HepG2 (cell line): Measurements from ENCODE around the gene ARHGAP29. TPM values are rescaled to one million over a fixed set of nuclear protein-coding genes. Genes with fewer than 3 reads are reported as not detected.

ENCODE experiments used
- AGO2 ChIP-seq: fragments of 200-400 bp; formaldehyde crosslinking; optimal IDR thresholded peaks from 2 replicates; pipeline ENCODE3; 2017; ENCODE audit warnings: mild to moderate bottlenecking, low read depth, low read length, moderate library complexity
- CHD2 ChIP-seq: IDR thresholded peaks from 2 replicates; pipeline ENCODE4 v1.6.1; 2011; ENCODE audit warnings: low read depth, low read length, improper control_type of control experiment
- EED ChIP-seq: sonication (generic); formaldehyde crosslinking; IDR thresholded peaks from 2 replicates; pipeline ENCODE4 v1.5.0; 2020; ENCODE audit warnings: mild to moderate bottlenecking, missing genetic modification reagents
- KLF16 ChIP-seq, 2 experiments: sonication (generic) in 1 of 2; formaldehyde crosslinking in 1 of 2; IDR thresholded peaks; 2 replicates each; pipeline versions ENCODE4 v1.6.1 to v1.8.0; 2016 to 2023; ENCODE audit warnings: missing genetic modification reagents in 2 of 2, missing compliant biosample characterization in 1 of 2
- MED8 ChIP-seq: sonication (generic); formaldehyde crosslinking; IDR thresholded peaks from 2 replicates; pipeline ENCODE4 v1.8.1; 2023; ENCODE audit warnings: mild to moderate bottlenecking, missing genetic modification reagents; ENCODE audit not compliant: insufficient replicate concordance
- MYC ChIP-seq: sonication (generic); formaldehyde crosslinking; IDR thresholded peaks from 2 replicates; pipeline ENCODE4 v1.9.0; 2021; ENCODE audit warnings: missing genetic modification reagents, borderline replicate concordance
- PHF20 ChIP-seq: sonication (generic); formaldehyde crosslinking; IDR thresholded peaks from 2 replicates; pipeline ENCODE4 v1.5.0; 2020; ENCODE audit warnings: mild to moderate bottlenecking, missing genetic modification reagents
- SMAD1 ChIP-seq: sonication (generic); formaldehyde crosslinking; IDR thresholded peaks from 2 replicates; pipeline ENCODE4 v1.4.0; 2020; ENCODE audit warnings: missing genetic modification reagents, low read depth, mild to moderate bottlenecking, borderline replicate concordance
- TBX3 ChIP-seq: fragments of 450-650 bp; IDR thresholded peaks from 2 replicates; pipeline ENCODE4 v1.6.1; 2017; ENCODE audit warnings: antibody characterized with exemption, mild to moderate bottlenecking, inconsistent platforms, borderline replicate concordance
- YY1 ChIP-seq: IDR thresholded peaks from 2 replicates; pipeline ENCODE4 v1.6.1; 2011; ENCODE audit warnings: low read length, low read depth, moderate library complexity, mild to moderate bottlenecking; ENCODE audit not compliant: insufficient read depth, insufficient replicate concordance
- ZBTB1 ChIP-seq: sonication (generic); formaldehyde crosslinking; IDR thresholded peaks from 2 replicates; pipeline ENCODE4 v1.4.0; 2020; ENCODE audit warnings: missing genetic modification reagents, borderline replicate concordance
- ZNF224 ChIP-seq: sonication (generic); formaldehyde crosslinking; IDR thresholded peaks from 2 replicates; pipeline ENCODE4 v1.5.0; 2020; ENCODE audit warnings: mild to moderate bottlenecking, missing genetic modification reagents
- ZNF3 ChIP-seq: IDR thresholded peaks from 2 replicates; pipeline ENCODE4 v1.7.0; 2017; ENCODE audit warnings: inconsistent platforms
- ZNF563 ChIP-seq: sonication (generic); formaldehyde crosslinking; IDR thresholded peaks from 2 replicates; pipeline ENCODE4 v1.8.0; 2022; ENCODE audit warnings: mild to moderate bottlenecking, moderate library complexity, missing genetic modification reagents
- ZNF577 ChIP-seq: sonication (generic); formaldehyde crosslinking; IDR thresholded peaks from 2 replicates; pipeline ENCODE4 v1.4.0; 2020; ENCODE audit warnings: mild to moderate bottlenecking, low read depth, missing genetic modification reagents, borderline replicate concordance
- ZNF704 ChIP-seq: sonication (generic); formaldehyde crosslinking; IDR thresholded peaks from 2 replicates; pipeline ENCODE4 v1.8.1; 2023; ENCODE audit warnings: mild to moderate bottlenecking, inconsistent platforms, moderate library complexity, missing genetic modification reagents, borderline replicate concordance
- polyA plus RNA-seq, 8 experiments: library from polyadenylated mRNA; depleted of rRNA in 3 of 8; stranded (reverse) in 7 of 8; unstranded in 1 of 8; fragments of >200 nt; fragmentation: Illumina TruSeq in 4 of 8; extraction: Trizol in 4 of 8; gene quantifications; 2 replicates each; pipeline versions ENCODE4 v1.2.1 to v1.2.3, GENCODE V29; 2011 to 2016; ENCODE audit warnings: low read depth in 4 of 8, missing spikeins in 1 of 8, mixed read lengths in 1 of 8; ENCODE audit not compliant: insufficient read depth in 1 of 8
- total RNA-seq, 5 experiments: library from RNA; depleted of rRNA; stranded (reverse); fragments of >200 nt; fragmentation: Illumina TruSeq; extraction: Trizol; gene quantifications; 2 replicates each; pipeline ENCODE4 v1.2.3, GENCODE V29; 2016; ENCODE audit warnings: low read depth in 1 of 5
- TF ChIP-seq, protein P1 (sequence below): sonication (generic); formaldehyde crosslinking; IDR thresholded peaks from one replicate; pipeline ENCODE4 v1.5.1; 2020; ENCODE audit warnings: mild to moderate bottlenecking, missing genetic modification reagents; ENCODE audit errors: not compliant biosample characterization
- TF ChIP-seq, protein P2 (sequence below): sonication (generic); formaldehyde crosslinking; IDR thresholded peaks from 2 replicates; pipeline ENCODE4 v1.5.0; 2020; ENCODE audit warnings: missing genetic modification reagents

ARHGAP29 gene
- total and polyA plus RNA-seq, 2 of the 13 experiments (the other 11 are each of a cell fraction or from before 2014, with no cell fraction given), result 12.8 to 18.3 TPM

DNA sequence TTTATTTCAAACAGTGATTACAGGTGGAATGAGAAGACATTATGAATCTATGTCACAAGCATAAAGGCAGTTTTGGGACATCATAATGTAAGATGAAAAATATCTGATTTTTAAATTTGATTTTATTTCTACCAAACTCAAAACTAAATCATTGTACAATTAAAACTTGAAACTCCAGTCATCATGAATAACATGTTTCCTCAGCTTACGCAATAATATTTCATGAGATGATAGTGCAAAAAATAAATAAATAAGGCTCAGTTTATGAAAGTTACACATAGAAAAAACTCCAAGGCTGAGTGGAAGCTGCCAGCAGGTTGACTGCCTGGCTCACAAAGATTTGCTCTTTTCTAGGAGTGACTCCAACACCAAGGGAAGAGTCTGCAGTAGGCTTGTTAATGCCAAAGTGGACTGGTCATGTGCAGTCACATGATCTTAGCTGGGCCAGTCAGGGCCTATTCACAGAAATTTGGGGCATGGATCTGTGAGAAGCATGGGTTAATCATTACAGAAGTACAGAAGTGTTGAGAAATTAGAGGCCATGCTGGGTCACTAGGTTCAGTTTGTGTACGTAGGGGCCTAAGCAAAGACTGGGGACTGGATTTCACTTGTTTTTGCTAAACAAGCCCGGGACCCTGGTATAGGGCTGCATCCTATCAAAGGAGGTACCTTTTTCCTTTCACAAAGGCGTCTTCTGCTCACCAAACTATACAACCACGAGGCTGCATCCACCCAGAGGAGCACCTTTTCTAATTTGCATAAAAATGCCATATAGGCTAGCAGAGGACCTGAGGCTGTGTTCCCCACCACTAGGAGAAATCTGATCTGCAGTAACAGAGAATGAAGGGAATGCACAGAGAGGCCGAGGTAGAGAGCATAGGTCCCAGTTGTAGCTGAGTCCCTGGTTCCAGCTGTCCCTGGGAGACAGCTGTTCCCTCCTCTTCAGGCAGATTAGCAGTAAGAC, 111.6 kb downstream of the ARHGAP29 start (continued):
- peak; percentile 58; the same call in 1 of the 2 replicates for TF ChIP-seq TBX3
- TF ChIP-seq ZNF704 (CRISPR knock-in tag), result no peak
- peak in 1 of 2 experiments; percentile 88; a peak in 2 of 4 replicates for TF ChIP-seq KLF16 (CRISPR knock-in tag; IDR thresholded peaks at IDR 0.05)
- no peak for TF ChIP-seq CHD2
- TF ChIP-seq SMAD1 (CRISPR knock-in tag), result 0 out of 2 replicates have a peak, but pooled peaks have one; percentile 53
- TF ChIP-seq PHF20 (CRISPR knock-in tag), result 0 out of 2 replicates have a peak, but pooled peaks have one; percentile 20
- TF ChIP-seq AGO2, result no peak
- TF ChIP-seq ZNF563 (CRISPR knock-in tag), result no peak
- peak; percentile 23; the same call in 1 of the 2 replicates for TF ChIP-seq MYC (CRISPR knock-in tag)
- TF ChIP-seq, protein P1, sequence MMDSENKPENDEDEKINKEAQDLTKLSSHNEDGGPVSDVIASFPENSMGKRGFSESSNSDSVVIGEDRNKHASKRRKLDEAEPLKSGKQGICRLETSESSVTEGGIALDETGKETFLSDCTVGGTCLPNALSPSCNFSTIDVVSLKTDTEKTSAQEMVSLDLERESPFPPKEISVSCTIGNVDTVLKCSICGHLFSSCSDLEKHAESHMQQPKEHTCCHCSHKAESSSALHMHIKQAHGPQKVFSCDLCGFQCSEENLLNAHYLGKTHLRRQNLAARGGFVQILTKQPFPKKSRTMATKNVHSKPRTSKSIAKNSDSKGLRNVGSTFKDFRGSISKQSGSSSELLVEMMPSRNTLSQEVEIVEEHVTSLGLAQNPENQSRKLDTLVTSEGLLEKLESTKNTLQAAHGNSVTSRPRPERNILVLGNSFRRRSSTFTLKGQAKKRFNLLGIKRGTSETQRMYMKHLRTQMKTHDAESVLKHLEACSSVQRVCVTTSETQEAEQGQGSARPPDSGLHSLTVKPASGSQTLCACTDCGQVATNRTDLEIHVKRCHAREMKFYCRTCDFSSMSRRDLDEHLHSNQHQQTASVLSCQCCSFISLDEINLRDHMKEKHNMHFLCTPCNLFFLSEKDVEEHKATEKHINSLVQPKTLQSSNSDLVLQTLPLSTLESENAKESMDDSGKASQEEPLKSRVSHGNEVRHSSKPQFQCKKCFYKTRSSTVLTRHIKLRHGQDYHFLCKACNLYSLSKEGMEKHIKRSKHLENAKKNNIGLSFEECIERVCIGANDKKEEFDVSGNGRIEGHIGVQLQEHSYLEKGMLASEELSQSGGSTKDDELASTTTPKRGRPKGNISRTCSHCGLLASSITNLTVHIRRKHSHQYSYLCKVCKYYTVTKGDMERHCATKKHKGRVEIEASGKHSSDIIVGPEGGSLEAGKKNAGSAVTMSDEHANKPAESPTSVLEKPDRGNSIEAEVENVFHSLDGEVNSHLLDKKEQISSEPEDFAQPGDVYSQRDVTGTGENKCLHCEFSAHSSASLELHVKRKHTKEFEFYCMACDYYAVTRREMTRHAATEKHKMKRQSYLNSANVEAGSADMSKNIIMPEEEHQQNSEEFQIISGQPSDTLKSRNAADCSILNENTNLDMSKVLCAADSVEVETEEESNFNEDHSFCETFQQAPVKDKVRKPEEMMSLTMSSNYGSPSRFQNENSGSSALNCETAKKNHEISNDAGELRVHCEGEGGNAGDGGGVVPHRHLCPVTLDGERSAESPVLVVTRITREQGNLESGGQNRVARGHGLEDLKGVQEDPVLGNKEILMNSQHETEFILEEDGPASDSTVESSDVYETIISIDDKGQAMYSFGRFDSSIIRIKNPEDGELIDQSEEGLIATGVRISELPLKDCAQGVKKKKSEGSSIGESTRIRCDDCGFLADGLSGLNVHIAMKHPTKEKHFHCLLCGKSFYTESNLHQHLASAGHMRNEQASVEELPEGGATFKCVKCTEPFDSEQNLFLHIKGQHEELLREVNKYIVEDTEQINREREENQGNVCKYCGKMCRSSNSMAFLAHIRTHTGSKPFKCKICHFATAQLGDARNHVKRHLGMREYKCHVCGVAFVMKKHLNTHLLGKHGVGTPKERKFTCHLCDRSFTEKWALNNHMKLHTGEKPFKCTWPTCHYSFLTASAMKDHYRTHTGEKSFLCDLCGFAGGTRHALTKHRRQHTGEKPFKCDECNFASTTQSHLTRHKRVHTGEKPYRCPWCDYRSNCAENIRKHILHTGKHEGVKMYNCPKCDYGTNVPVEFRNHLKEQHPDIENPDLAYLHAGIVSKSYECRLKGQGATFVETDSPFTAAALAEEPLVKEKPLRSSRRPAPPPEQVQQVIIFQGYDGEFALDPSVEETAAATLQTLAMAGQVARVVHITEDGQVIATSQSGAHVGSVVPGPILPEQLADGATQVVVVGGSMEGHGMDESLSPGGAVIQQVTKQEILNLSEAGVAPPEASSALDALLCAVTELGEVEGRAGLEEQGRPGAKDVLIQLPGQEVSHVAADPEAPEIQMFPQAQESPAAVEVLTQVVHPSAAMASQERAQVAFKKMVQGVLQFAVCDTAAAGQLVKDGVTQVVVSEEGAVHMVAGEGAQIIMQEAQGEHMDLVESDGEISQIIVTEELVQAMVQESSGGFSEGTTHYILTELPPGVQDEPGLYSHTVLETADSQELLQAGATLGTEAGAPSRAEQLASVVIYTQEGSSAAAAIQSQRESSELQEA, result no peak
- TF ChIP-seq ZNF3 (CRISPR knock-in tag), result no peak
- TF ChIP-seq, protein P2, sequence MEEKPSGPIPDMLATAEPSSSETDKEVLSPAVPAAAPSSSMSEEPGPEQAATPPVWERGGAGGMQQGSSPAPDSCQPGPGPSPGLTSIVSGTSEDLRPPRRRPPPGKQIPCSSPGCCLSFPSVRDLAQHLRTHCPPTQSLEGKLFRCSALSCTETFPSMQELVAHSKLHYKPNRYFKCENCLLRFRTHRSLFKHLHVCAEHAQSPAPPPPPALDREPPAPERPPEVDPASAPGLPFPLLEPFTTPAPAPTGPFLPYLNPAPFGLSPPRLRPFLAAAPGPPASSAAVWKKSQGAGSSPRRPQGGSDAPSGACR (CRISPR knock-in tag), result no peak
- TF ChIP-seq ZNF577 (CRISPR knock-in tag), result no peak
- no peak for TF ChIP-seq MED8 (CRISPR knock-in tag)
- TF ChIP-seq YY1, result no peak
- no peak for TF ChIP-seq ZNF224 (CRISPR knock-in tag)
- TF ChIP-seq ZBTB1 (CRISPR knock-in tag), result no peak
- TF ChIP-seq EED (CRISPR knock-in tag), result no peak
